Stomach smooth muscle (tissue), 2 donors: Measurements from ENCODE around the gene DNLZ.

ENCODE experiments used
- H3K27ac ChIP-seq: one replicate; pipeline ENCODE4 v1.7.0; 2013; ENCODE audit warnings: mild to moderate bottlenecking, low read length, inconsistent platforms
- H3K27me3 ChIP-seq, 2 donors: one replicate each; pipeline ENCODE4 v1.7.0; 2013; ENCODE audit warnings: low read length in 2 of 2; ENCODE audit not compliant: insufficient read depth in 2 of 2, control insufficient read depth in 1 of 2
- H3K36me3 ChIP-seq, 2 donors: one replicate each; pipeline ENCODE4 v1.7.0; 2013; ENCODE audit warnings: low read length in 2 of 2; ENCODE audit not compliant: control insufficient read depth in 2 of 2, insufficient read depth in 2 of 2
- H3K4me1 ChIP-seq: one replicate; pipeline ENCODE4 v1.7.0; 2013; ENCODE audit warnings: low read length; ENCODE audit not compliant: control insufficient read depth, insufficient read depth
- H3K4me3 ChIP-seq, 2 donors: one replicate each; pipeline ENCODE4 v1.7.0; 2013; ENCODE audit warnings: low read length in 2 of 2
- H3K9ac ChIP-seq, 2 donors: one replicate each; pipeline ENCODE4 v1.7.0; 2013; ENCODE audit warnings: low read length in 2 of 2, mild to moderate bottlenecking in 1 of 2
- H3K9me3 ChIP-seq, 2 donors: one replicate each; pipeline ENCODE4 v1.7.0; 2013; ENCODE audit warnings: low read length in 2 of 2; ENCODE audit not compliant: control insufficient read depth in 2 of 2
- donor health status: healthy.
- donor health status: Pancreatic carcinoma.

The DNLZ gene

GRCh38 chr9:136328622-136329041 lies 34.9 kb downstream of the DNLZ start:
- peak overlapping the region; percentile 77 to 78 for H3K4me3 ChIP-seq
- no peaks in the 10 kb centered on the region for H3K27me3 ChIP-seq
- no peaks in the 10 kb centered on the region for H3K36me3 ChIP-seq
- no peak overlapping the region for H3K27ac ChIP-seq
- peaks cover 31% of the 10 kb centered on the region for H3K4me1 ChIP-seq
- no peaks in the 10 kb centered on the region for H3K9me3 ChIP-seq
- H3K9ac ChIP-seq: peak overlapping the region; percentile 73 to 80

DNA sequence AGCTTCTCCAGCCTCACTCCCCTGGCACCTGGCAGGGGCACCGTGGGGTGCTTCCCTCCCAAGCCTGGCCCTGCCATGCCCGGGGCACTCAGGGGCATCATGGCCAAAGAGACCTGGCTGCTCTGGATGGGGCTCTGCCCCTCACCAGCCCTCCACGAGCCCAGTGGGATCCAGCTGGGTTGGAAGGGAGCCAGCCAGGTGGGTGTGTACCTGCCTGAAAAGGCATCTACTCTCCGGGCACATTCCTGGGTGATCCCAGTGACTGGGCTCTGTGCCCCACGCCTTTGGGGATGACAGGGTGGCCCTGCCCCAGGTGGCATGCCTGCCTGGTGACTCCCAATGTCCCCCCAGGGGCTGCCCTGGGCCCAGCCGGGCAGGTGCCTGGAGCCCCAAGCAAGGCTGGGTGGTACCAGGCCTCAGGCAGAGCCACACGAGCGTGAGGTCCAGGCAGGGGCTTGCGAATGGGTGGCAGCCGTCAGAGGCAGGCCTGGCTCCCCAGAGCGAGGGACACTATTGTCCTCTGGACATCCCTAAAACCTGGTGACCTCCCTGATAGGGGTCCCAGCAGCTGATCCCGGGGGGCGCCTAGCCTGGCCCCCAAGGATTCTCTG lies 35.4 kb downstream of the DNLZ start:
- Histone ChIP-seq H3K9me3 (no peaks in the 10 kb centered on the region), H3K27ac (no peak overlapping the region), H3K4me1 (peaks cover 31% of the 10 kb centered on the region), H3K27me3 (no peaks in the 10 kb centered on the region), H3K9ac (peak overlapping the region; percentile 73 to 80), H3K4me3 (peak overlapping the region; percentile 77 to 78), H3K36me3 (no peaks in the 10 kb centered on the region)

GRCh38 chr9:136327304-136327974 lies 36.1 kb downstream of the DNLZ start, which contains the start of gene GPSM1:
TSS of gene GPSM1 (plus strand) at chr9:136327539. CDS start at chr9:136327696, 157 bp downstream.
- Histone ChIP-seq H3K4me1 (peaks cover 31% of the 10 kb centered on the region), H3K9me3 (no peaks in the 10 kb centered on the region), H3K27me3 (no peaks in the 10 kb centered on the region), H3K9ac (peak within 1 kb of the TSS; percentile 73 to 80), H3K27ac (peak within 1 kb of the TSS; percentile 53), H3K36me3 (no peaks in the 10 kb centered on the region), H3K4me3 (peak within 1 kb of the TSS; percentile 77 to 78)

- H3K4me1 ChIP-seq: peaks cover 31% of the 10 kb centered on the region
- peak overlapping the region; percentile 41 to 47 for H3K9ac ChIP-seq
- no peaks in the 10 kb centered on the region for H3K36me3 ChIP-seq
- H3K27ac ChIP-seq: peak overlapping the region; percentile 53
- H3K4me3 ChIP-seq: peak overlapping the region; percentile 19 to 69
- no peaks in the 10 kb centered on the region for H3K9me3 ChIP-seq
- no peaks in the 10 kb centered on the region for H3K27me3 ChIP-seq
These were observed 36.7 kb downstream of the DNLZ start for GRCh38 chr9:136326761-136327303.

DNA sequence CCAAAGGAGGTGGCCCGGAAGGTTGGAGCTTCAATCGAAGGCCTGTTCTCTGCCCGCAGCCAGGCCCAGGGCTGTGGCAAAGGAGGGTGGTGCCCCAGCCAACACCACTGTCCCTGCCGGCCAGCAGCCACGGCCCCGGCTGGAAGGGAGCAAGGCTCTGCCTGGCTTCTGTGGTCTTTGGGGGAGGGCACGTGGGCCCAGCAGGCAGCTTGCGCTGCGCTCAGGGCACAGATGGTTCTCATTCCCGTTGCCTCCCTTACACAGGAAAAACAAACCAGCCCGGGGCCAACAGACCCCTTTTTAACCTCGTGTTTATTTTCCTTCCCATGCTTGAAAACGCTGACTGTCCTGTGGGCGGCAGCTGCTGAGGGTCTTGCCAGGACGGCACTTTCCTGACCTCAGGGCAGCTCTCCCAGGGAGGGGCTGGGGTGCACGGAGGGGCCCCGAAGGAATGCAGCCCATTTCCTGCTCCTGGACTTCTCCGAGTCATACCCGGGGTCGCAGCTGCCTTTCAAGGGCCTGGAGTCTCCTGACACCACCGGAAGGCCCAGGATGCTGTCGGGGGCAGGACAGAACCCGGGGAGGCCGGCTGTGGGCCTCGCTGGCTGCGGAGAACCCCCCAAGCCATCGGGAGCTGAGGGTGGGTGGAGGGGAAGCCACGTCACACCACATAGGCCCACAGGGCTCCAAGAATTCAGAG lies 37.3 kb downstream of the DNLZ start:
- Histone ChIP-seq H3K27me3 (no peaks in the 10 kb centered on the region), H3K4me3 (peak overlapping the region in 1 of 2 donors; percentile 69), H3K4me1 (peaks cover 31% of the 10 kb centered on the region), H3K9ac (peak overlapping the region; percentile 41 to 47), H3K9me3 (no peaks in the 10 kb centered on the region), H3K36me3 (no peaks in the 10 kb centered on the region), H3K27ac (peak overlapping the region; percentile 53)

DNA sequence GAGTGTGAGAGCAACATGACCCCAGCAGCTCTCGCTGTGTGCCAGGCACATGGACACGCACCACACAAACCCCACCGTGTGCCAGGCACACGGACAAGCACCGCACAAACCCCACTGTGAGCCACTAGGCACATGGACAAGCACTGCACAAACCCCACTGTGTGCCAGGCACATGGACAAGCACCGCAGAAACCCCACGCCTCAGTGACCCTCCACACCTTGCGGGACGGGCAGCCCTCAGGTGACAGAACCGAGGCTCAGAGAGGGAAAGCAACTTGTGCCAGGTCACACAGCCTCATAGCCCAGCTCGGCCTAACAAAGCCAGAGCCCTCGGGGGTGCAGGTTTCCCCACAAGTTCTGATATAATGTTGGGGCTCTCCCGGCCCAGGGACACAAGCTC lies 38.2 kb downstream of the DNLZ start:
- no peaks in the 10 kb centered on the region for H3K9me3 ChIP-seq
- H3K4me1 ChIP-seq: peaks cover 31% of the 10 kb centered on the region
- H3K9ac ChIP-seq: no peak overlapping the region
- no peaks in the 10 kb centered on the region for H3K27me3 ChIP-seq
- H3K36me3 ChIP-seq: no peaks in the 10 kb centered on the region
- no peak overlapping the region for H3K27ac ChIP-seq
- H3K4me3 ChIP-seq: no peak overlapping the region

DNA sequence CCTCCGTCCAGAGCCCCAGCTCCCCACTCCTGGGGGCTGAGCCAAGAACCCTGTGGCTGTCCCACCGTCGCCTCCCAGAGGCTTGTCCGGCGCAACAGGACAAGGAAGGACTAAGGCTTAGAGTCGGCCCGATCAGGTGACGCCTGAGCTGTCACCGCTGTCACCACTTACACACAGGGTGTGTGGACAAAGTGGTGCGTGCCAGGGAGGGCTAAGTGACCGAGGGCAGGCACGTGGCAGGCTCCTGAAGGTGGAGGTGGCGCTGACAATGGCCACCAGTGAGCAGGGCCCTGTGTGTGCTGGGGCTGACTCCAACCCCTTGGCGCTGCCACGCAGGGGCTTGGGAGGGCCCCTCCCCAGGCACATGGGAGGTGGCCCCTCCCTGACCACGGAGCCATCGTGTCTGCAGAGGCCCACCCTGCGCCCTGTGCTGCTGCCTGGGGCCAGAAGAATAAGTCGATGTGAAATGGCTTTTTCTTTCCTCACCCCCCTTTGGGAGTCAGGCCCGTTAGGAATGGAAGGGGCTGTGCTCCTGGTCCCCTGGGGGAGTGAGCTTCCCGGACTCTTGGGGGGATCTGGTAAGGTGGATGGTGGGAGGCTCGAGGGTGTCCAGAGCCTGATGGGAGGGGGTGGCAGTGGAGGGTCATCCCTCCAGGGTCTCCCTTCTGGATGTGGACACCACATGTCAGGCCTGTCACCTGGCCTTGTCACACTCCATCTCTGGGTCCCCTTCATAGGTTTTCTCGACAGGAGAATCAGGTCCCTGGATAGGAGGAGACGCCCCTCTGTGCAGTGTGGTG lies 38.8 kb downstream of the DNLZ start:
- H3K27me3 ChIP-seq: no peaks in the 10 kb centered on the region
- H3K27ac ChIP-seq: no peak overlapping the region
- no peaks in the 10 kb centered on the region for H3K9me3 ChIP-seq
- H3K36me3 ChIP-seq: no peaks in the 10 kb centered on the region
- H3K9ac ChIP-seq: no peak overlapping the region
- H3K4me3 ChIP-seq: no peak overlapping the region
- H3K4me1 ChIP-seq: peaks cover 31% of the 10 kb centered on the region

DNA sequence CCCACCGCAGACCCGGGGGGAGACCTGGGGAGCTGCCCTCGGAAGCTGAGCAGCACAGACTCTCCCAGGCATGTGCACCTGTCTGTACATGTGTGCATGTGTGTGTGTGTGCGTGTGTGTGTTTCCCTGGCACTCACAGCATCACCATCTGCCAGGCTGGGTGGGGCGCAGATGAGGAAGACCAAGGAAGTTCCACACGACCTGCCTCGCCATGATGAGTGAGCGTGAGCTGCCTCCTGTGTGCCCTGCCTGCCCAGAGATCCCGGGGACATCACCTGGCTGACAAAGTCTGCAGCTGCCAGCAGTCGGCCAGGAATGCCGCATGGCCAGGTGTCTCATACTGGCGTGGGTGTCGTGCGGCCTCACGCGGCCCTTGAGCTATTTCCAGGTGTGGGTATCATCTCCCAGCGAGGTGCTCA lies 40.2 kb downstream of the DNLZ start:
- Histone ChIP-seq H3K27me3 (no peaks in the 10 kb centered on the region), H3K9ac (no peak overlapping the region), H3K9me3 (no peaks in the 10 kb centered on the region), H3K27ac (no peak overlapping the region), H3K4me3 (no peak overlapping the region), H3K36me3 (no peaks in the 10 kb centered on the region), H3K4me1 (peaks cover 18% of the 10 kb centered on the region)

GRCh38 chr9:136322756-136323330 lies 40.7 kb downstream of the DNLZ start:
- H3K27ac ChIP-seq: no peak overlapping the region
- H3K4me3 ChIP-seq: no peak overlapping the region
- H3K27me3 ChIP-seq: no peaks in the 10 kb centered on the region
- no peak overlapping the region for H3K9ac ChIP-seq
- H3K9me3 ChIP-seq: no peaks in the 10 kb centered on the region
- H3K36me3 ChIP-seq: no peaks in the 10 kb centered on the region
- peaks cover 13% of the 10 kb centered on the region for H3K4me1 ChIP-seq

DNA sequence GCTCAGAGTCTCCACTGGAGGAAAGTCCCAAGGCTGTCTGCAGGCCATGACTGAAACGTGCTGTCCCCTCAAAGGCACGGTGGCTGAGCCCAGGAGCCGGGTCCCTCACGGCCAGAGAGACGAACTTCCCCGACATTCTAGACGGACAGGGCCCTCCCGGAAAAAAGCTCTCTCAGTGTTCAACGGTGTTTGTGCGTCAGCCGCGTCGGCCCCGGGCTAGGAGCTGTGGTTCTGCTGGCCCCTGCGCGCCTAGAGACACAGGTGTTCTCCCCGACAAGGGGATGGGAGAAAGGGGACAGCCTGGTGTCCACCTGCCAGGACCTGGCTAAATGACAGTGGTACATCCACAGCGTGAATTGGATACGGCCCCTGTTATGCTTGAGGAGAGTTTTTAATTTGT lies 42.0 kb downstream of the DNLZ start:
- Histone ChIP-seq H3K9me3 (no peaks in the 10 kb centered on the region), H3K4me3 (no peak overlapping the region), H3K27me3 (no peaks in the 10 kb centered on the region), H3K36me3 (no peaks in the 10 kb centered on the region), H3K27ac (no peak overlapping the region), H3K9ac (no peak overlapping the region), H3K4me1 (peaks cover 7% of the 10 kb centered on the region)
